ENCODE data around the gene KANTR. TPM values are rescaled to one million over a fixed set of nuclear protein-coding genes. Genes with fewer than 3 reads are reported as not detected.

Gene KANTR
- total RNA-seq: 2.2 and 8.2 TPM in 2 replicates

- peak; percentile 72 for DNase-seq (ENCODE audit: extremely low read depth, low read depth, low spot score)
These were observed at the start of gene KANTR for GRCh38 chrX:53093748-53094581. Gene KANTR (plus strand): TSS chrX:53094142. CDS start chrX:53124273, 30,131 bp downstream.

- no peak for DNase-seq (ENCODE audit: extremely low read depth, low read depth, low spot score)
These were observed 48.9 kb upstream of the KANTR start for GRCh38 chrX:53044995-53045394.

- no peak for DNase-seq (ENCODE audit: extremely low read depth, low read depth, low spot score)
These were observed 46.7 kb upstream of the KANTR start for GRCh38 chrX:53047228-53047627.

GRCh38 chrX:53048169-53049126, 45.5 kb upstream of the KANTR start, which contains the start of gene GPR173:
Gene GPR173 (plus strand): TSS chrX:53048789. CDS start chrX:53076622, 27,833 bp downstream.
- DNase-seq (ENCODE audit: extremely low read depth, low read depth, low spot score): no peak

- no peak for DNase-seq (ENCODE audit: extremely low read depth, low read depth, low spot score)
These were observed 44.8 kb upstream of the KANTR start for GRCh38 chrX:53049127-53049517.

GRCh38 chrX:53050841-53051240, 43.1 kb upstream of the KANTR start:
- no peak for DNase-seq (ENCODE audit: extremely low read depth, low read depth, low spot score)

GRCh38 chrX:53055244-53055849, 38.6 kb upstream of the KANTR start:
- no peak for DNase-seq (ENCODE audit: extremely low read depth, low read depth, low spot score)

GRCh38 chrX:53056292-53056691, 37.6 kb upstream of the KANTR start:
- no peak for DNase-seq (ENCODE audit: extremely low read depth, low read depth, low spot score)

GRCh38 chrX:53065104-53065503, 28.8 kb upstream of the KANTR start:
- DNase-seq (ENCODE audit: extremely low read depth, low read depth, low spot score): no peak

GRCh38 chrX:53071064-53071463, 22.9 kb upstream of the KANTR start:
- no peak for DNase-seq (ENCODE audit: extremely low read depth, low read depth, low spot score)

- DNase-seq (ENCODE audit: extremely low read depth, low read depth, low spot score): no peak
These were observed 22.1 kb upstream of the KANTR start for GRCh38 chrX:53071604-53072417.

- no peak for DNase-seq (ENCODE audit: extremely low read depth, low read depth, low spot score)
These were observed 21.4 kb upstream of the KANTR start for GRCh38 chrX:53072418-53073114.

GRCh38 chrX:53073115-53073586, 20.8 kb upstream of the KANTR start:
- no peak for DNase-seq (ENCODE audit: extremely low read depth, low read depth, low spot score)

- DNase-seq (ENCODE audit: extremely low read depth, low read depth, low spot score): no peak
These were observed 18.9 kb upstream of the KANTR start for GRCh38 chrX:53075011-53075410.

GRCh38 chrX:53076671-53077070, 17.3 kb upstream of the KANTR start:
- no peak for DNase-seq (ENCODE audit: extremely low read depth, low read depth, low spot score)

- no peak for DNase-seq (ENCODE audit: extremely low read depth, low read depth, low spot score)
These were observed 16.4 kb upstream of the KANTR start for GRCh38 chrX:53077207-53078197.

- no peak for DNase-seq (ENCODE audit: extremely low read depth, low read depth, low spot score)
These were observed 15.0 kb upstream of the KANTR start for GRCh38 chrX:53078943-53079342.

All from glomerular endothelial cell (primary cell).